GOT3 (cell line): ENCODE measurements around the gene ANKRD42.
"Not testable (repeated sequence)": the region's sequence is repeated elsewhere in the genome, so short reads cannot be mapped to it uniquely, and the experiment has no call there.

Experiments used
- DNase-seq: peaks from one replicate; lab custom pipeline; 2025; ENCODE audit warnings: mixed read lengths; lab: John Stamatoyannopoulos, UW

Gene ANKRD42

DNA sequence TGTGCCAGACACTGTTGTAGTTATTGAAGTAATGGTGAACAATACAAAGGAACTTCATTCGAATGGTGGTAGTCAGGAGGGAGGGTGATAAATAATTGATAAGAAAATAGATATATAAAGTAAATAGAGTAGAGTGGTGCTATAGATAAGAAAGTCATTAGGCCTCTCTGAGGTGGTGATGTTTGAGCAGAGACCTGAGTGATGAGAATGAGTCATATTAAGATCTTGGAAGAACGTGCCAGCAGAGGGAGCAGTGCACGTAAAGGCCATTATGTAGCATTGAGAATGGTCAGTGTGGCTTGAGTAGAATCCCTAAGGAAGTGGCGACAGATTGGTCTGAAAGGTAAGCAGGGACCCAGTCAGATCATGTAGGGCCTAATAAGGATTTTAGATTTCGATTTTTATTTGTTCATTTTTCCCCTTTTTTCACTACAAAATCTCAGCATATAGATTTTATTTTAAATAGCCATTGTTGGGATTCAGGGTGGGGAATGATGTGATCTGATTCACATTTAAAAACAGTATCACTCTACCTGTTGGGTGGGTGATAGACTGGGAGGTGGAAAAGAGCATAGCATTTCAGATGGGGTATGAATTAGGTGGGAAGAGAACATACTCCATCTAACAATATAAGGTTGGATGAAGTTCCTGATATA, 47.9 kb downstream of the ANKRD42 start:
- no peak for DNase-seq

DNA sequence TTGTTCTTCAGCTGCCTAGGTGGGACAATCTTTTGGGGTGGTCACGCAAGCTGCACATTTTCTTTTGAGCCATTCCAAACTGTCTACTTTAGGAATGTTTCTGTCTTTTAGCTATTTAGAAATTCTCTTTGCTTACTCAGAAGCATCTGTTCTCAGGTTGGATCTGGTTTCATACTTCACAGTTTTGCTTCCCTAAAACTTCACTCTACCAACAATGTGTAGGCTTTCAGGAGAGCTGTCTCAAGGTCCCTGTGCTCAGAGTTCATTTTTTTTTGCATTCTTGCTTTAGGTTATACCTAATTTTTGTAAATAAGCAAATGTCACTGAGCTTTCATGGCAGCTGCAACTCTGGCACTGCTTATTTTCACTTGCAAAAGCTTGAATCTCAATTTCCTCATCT, 55.9 kb downstream of the ANKRD42 start:
- no peak for DNase-seq

DNA sequence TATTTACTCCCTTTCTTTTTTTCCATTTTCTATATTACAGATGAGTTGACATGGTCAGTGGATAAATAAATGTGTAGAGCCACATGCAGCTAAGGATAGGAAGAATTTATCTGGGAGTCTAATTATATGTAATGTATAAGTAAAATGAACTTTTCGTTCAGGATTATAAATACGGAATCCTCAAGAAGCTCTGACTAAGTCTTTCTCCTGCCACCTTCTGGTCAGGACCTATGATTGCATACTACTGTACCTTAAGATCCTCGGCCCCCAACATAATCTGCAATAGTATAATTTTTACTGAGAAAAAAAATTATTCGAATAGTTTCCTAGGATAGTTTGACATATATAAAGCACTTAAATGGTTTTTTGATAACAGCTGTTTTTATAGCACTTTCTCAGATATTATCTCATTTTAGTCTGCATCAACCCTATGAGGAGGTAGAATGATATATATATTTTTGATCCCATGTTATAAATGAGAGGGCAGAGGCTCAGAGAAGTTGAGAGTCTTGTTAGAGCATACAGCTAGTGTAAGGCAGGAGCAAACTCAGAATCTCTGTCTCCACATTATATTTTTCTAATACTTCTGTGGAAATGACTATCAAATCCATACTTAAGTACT, 56.6 kb downstream of the ANKRD42 start:
- no peak for DNase-seq

DNA sequence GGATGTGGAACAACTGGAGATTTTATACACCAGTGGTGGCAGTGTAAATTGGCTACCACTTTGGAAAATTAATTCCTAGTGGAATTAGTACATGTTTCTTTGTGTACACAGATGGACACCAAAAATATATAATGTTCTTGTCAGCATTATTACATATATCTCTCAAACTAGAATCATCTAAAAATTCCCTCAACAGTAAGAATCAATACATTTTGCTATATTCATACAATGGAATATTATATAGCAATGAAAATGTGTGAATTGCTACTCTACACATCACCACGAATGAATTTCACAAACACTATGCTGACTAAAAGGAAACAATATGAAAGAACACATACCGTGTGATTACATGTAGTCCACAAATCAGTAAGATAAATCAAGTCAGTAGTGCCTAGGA, 58.8 kb downstream of the ANKRD42 start:
- DNase-seq, result no peak

DNA sequence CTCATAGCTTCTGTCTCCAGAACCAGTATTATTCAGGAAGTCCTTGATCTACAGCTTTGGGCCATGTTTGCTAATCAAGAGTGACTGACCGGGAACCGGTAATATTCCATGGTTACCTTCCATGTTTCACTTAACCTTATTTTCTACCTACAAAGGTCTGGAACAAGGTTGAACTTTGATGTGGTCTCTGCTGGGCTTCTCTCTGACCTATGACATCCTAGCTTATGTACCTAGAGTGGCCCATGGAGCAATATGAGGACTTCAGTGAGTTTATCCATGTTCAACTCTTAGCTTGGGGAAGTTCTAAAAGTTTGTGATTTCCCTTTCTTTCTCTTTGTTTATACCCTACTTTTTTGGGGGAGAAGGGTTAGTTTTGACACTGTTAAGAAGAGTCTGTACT, 59.4 kb downstream of the ANKRD42 start:
- DNase-seq, result no peak

DNA sequence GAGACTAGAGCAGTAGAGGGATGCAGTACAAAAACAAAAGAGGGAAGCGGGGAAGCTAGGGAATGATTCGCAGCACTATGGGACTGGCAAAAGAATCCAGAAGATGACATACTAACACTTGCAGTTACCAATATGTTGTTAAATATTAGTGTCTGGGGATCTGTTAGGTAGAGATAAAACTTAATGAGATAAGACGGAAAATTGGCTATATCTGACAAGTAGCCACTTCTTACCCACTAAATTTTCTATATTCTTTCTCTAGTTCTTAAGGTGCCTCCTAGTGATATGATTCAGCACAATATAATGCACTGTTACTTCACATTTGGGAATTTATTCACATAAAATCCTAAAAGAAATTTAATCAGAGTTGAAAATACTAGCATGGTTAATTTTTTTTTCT, 61.9 kb downstream of the ANKRD42 start:
- DNase-seq, result no peak

DNA sequence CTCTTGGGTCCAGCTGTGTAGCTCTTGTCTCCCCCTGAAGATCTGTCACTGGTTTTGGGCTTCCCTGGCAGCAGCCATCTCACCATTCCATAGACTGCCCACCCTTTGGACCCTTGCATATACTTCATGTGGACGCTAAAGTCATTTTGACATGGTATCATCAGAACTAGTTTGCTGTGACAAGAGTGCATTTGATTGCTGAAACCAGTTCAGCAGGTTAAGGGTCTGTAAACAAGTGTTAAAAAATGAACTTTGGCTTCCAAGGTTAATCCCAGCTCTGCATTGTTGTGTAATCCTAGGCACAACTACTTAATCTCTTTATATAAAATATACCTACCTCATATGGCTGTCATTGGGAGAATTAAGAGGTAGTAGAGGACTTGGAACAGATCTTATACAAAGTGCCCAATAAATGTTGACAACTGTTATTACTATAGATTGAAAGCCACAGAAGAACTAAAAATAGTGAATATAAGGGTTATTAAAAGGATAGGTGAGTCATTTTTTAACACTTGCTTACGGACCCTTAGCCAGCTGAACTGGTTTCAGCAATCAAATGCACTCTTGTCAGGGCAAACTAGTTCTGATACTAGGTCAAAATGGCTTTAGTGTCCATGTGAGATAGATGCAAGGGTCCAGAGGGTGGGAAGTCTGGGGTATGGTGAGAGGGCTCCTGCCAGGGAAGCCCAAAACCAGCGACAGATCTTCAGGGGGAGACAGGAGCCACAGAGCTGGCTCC, 63.3 kb downstream of the ANKRD42 start:
- no peak for DNase-seq

DNA sequence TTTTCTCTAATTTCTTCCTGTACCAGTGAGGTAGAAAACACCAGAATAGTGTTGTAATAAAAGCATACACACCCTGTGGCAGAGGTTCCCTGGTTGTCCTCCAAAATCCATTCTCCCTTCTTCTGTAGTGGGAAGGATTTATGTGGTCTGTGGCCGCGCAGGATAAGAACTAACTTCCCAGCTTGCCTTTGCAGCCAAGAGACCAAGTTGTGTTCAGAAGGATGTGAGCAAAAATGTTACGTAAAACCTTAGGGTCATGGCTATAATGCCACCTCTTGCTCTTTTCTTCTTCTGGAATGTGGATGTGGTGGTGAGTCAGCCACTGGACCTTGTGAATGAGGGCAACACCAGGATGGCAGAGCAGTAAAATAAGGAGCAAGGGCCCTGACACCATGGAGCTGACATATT, 64.3 kb downstream of the ANKRD42 start:
- no peak for DNase-seq

DNA sequence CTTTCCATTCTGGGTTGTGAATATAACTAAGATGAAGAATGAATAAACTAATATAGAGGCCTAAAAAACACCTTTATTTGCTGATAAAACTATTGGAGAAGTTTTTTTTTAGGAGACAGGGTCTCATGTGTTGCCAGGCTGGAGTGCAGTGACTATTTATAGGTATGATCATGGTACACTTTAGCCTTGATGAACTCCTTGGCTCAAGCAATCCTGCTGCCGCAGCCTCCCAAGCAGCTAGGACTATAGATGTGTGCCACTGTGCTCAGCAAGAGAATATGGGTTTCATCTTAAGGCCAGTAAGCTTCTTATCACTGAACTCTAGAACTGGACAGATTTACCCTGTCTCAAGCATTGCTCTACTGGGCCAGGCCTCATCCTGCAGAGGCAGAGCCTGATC, 66.0 kb downstream of the ANKRD42 start:
- DNase-seq, result no peak

DNA sequence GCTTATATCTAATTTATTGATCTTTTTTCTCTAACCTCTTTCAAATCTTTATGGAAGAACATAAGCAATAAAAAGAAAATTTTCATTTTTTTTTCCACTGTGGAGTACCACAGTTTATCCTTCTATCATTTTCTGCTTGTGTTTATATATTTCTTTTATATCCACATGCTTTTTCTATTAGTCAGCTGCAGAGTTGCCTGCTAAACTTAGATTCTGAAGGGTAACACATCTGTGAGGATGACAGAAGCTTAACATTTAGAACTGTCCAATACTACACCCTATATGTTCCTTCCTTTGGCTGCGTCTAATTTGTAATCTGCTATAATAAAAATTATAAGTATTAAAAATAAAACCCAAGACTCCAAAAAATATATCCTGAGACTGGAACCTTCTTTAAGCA, 71.8 kb downstream of the ANKRD42 start:
- no peak for DNase-seq

DNA sequence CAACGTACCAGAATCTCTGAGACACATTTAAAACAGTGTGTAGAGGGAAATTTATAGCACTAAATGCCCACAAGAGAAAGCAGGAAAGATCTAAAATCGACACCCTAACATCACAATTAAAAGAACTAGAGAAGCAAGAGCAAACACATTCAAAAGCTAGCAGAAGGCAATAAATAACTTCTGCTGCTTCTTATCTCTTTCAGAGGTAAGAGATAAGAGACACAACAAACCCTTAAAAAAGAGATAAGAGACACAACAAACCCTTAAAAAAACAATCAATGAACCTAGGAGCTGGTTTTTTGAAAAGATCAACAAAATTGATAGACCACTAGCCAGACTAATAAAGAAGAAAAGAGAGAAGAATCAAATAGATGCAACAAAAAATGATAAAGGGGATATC, 75.6 kb downstream of the ANKRD42 start:
- not testable (repeated sequence) for DNase-seq

DNA sequence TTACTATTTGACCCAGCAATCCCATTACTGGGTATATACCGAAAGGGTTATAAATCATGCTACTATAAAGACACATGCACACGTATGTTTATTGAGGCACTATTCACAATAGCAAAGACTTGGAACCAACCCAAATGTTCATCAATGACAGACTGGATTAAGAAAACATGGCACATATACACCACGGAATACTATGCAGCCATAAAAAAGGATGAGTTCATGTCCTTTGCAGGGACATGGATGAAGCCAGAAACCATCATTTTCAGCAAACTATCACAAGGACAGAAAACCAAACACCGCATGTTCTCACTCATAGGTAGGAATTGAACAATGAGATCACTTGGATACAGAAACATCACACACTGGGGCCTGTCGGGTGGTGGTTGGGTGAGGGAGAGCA, 78.2 kb downstream of the ANKRD42 start:
- DNase-seq, result not testable (repeated sequence)

DNA sequence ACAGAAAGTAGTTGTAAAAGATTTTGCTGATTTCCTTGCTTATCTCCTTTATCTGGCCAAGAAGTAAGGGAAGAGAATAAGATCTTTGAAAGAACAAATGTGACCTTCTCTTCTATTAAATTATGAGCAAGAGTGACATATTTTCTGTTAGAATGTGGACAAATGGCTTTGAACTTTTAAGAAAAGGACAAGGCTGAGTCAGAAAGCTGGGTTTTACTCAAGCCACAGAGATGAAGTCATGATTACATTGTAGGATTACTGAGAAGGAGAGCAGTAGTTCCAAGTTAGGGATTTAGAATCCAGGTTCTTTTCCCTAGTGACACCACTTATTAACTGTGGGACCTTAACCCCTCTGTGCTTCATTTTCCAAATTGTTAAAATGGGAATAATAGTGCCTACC, 79.1 kb downstream of the ANKRD42 start:
- no peak for DNase-seq

DNA sequence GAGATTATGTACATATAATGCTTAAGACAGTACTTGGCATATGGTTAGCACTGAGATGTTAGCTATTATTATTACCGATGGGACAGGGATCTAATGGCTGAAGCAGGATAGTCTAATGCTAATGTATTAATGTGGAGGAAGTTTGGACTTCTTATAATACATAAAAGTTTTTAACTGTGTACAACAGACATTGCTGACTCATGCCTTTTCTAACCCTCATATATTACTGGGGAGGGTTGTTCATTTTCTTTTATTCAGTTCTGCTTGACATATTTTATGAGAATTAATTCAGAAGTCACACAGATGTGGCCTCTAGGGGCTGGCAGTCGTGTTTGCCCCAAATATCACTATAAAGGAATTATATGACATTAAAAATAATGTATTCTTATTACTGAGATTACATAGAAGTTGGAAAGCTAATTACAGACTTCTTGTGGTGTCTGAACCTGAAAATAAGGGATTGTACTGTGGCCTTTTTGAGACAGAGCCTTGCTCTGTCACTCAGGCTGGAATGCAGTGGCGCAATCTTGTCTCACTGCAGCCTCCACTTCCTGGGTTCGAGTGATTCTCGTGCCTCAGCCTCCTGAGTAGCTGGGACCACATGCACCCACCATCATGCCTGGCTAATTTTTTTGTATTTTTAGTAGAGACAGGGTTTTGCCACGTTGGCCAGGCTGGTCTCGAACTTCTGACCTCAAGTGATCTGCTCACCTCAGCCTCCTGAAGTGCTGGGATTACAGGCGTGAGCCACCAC, 82.6 kb downstream of the ANKRD42 start:
- no peak for DNase-seq

DNA sequence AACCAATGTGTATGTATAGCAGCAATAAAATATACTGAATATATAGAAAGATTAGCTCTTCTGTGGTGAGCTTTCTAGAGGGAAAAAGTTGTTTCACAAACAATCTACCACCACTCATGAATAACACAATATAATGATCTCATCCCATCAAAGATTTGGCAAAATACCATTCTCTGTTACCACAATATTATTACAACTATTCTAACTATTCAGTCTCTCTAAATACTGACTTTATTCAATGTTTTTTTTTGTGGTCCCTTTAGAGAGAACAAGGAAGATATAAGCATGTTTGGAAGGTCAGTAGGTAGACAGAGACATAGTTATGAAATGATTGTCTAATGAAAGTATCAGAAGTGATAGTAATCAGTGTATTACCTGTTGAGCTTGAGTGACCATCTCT, 84.8 kb downstream of the ANKRD42 start:
- DNase-seq, result no peak

DNA sequence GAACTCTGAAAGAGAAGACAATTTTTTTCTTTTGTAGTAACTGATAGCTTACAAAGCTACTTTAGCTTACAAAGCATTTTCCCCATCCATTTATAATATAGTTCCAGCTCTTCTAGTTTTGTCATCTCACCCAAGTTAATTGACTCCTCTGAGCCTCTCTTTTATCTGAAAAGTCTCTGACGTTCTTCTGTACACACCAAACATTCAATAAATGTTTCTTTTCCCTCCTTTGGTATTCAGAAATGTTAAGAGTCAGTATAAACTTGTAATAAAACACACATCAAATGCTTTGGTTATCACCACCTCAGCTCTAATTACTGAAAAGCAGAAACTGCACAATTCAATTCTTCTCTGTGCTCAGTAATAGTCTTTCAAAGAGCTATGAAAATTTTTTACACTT, 86.7 kb downstream of the ANKRD42 start:
- no peak for DNase-seq

DNA sequence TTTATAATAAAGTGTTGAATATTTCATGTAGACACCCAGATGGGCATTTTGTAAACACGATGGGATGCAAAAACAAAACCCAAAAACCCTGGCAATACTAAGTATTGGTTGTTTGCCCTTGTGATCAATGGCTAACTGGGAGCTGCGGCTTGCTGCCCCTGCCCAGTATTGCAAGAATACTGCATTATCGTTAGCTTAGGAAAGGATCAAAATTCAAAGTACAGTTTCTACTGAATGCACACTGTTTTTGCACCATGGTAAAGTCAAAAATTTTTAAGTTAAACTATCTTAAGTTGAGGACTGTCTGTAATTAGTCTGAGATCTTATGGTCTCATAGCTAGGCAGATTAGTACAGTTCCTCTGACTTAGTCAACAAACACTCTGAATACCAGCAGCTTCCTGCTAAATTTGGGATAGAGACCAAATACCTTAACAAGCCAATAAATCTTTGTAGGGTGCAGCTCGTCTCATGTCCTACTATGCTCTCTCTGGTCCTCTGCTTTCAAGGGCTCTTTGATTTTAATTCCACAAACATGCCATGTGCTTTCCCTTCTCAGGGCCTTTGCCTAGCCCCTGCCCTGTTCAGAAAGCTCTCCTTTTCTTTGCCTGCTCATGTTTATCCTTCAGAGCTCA, 88.7 kb downstream of the ANKRD42 start:
- DNase-seq, result no peak

DNA sequence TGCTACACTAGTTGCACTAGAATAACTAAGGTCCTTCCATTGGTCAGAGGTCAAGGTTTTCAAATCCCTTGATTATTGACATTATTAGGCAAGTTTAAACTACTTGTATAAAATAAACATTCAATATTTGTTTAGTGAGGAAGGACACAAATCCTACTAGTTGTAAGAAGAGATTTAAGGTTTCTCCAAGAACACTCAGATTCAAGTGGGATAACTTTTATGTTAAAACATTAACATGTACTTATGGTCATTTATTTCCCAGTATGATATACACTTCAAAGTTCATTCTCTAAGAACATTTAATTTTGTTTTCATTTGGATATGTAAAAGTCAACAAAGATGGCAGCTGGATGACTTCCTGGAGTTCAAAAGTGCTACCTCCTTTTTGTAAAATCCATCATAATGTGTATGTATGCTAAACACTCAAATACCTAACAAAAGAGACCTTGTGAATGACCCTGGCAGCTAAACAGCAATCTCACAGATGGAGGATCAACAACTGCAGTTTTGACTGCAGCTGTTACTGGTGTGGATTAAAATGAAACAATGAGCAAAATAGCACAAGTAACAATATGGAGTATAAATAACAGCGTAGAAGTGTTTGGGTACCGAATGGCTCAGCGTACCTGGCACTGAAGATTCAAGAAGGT, 91.1 kb downstream of the ANKRD42 start:
- DNase-seq, result no peak

DNA sequence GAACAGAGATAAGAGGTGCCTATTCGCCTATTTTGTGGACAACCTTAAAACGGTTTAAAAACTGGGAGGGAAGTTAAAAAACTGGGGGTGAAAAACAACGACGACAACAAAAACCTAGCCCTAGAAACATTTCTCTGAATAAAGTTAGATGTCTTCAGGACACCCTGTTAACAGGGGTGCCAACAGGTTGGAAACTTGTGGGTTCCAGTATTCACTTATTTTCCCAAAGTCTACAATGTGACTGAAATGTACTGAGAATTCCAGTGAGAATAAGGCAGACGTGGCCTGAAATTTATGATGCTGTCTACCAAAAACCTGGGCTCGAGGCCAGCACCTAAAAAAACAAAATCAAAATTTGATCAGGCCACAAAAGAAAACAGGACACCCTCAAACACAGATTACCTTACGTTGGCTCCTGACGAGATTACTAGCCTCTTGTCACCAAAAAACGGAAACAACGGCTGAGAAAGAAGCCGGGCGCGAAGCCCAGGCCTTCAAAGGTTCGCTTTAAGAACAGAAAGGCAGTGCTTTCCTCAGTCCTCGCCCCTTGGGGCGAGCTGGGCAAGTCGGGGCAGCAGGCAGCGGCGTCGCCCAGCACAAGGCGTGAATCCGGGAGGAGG, 91.7 kb downstream of the ANKRD42 start:
- no peak for DNase-seq

DNA sequence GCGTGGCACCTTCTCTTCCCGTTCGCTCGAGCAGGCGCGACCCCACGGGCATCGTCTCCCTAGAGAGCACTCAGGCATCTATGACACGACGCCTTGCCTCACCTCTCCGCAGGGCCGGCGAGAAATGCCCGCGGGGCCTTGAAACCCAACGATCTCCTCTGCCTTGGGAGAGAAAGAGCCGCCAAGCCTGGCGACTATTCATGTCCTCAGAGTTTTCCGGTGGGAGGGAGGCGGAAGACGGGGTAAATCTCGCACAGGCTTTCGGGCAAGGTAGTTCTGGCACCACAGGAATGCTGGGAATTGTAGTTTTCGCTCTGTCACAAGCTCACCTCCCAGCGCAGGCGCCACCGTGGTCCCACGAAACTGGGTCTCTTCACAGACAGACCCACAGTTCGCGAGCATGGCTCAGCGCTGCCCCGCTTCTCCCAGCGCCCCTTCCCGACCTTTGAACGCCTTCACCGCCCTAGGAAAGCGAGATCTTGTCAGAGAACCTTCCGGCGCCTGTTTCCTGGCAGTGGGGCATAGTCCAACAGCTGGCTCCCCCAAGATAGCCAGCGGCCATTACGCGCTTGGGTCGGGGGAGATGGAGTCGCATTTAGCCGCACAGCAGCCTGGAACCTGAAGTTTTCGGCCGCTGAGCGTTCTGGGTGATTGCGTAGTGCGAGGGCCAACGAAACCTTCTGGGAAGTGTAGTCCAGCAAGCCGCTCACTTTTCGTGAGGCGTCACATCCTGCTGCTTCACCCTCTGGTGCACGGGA, 92.4 kb downstream of the ANKRD42 start, which contains the start of gene CCDC90B:
Gene CCDC90B (minus strand): TSS at position 597 of the 758 bp plus-strand sequence. CDS start 395 bp downstream, at position 202.
- DNase-seq, result peak; percentile 57
